ENCODE data around the gene ARMCX5.

ARMCX5 gene

DNA sequence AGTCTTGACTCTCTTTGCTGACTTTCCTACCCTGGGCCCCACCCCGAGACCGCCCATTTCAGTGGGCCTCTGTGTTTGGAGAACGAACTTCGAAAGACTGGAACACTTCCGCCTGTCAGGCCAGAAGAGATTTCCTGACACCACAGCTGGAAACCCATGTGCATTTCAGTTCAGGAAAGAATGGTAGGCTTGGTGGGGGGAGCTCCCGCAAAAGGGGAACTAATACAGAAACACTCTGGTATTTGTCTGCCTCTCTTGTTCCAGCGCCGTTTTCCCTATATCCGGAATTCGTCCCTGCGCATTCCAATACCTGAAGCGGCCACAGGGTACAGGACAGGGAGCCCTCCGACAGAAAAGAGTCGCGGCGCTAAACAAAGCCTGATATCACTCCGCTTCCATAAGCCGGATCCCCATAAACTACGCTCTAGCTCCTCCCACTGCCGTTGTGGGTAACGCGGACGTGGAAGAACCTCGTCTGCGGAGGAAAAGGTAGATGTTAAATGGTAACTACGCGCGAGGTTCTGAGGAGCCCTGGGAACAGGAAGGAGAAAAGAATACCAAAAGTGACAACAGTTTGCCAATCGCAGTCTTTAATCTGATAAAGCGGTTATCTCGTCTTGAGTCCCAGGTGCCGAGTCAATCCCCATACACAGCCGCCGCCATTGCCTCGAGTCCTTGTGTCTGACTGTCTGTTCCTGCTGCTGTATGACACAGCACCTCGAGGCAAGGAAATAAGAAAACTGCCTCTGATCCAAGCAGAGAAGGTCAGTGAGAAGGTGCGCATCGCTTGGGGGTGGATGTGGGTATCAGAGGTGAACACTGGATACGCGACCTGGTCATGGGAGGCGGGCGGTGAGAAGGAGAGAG is at the start of gene ARMCX5:
Gene ARMCX5 (plus strand): TSS at position 432 of the 867 bp plus-strand sequence. CDS start 2,627 bp downstream, outside the sequence.
- DNase-seq = peak; percentile 58 to 67

DNA sequence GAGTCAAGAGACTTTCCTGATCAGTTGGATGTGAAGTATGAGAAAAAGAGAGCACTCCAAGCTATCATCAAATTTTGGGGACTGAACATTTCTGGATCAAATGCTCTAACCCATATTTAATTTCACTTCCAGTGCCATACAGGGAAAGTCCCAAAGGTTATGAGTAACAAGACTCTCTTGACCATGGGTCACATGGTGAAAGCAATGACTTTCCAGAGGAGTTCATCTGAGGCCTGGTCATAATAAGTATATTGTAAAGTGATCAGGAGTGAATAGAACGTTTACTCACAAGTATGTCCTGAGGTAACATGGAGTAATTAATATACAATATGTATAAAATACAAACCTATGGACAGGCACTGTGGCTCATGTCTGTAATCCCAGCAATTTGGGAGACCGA is 40.7 kb upstream of the ARMCX5 start:
- DNase-seq = no peak

DNA sequence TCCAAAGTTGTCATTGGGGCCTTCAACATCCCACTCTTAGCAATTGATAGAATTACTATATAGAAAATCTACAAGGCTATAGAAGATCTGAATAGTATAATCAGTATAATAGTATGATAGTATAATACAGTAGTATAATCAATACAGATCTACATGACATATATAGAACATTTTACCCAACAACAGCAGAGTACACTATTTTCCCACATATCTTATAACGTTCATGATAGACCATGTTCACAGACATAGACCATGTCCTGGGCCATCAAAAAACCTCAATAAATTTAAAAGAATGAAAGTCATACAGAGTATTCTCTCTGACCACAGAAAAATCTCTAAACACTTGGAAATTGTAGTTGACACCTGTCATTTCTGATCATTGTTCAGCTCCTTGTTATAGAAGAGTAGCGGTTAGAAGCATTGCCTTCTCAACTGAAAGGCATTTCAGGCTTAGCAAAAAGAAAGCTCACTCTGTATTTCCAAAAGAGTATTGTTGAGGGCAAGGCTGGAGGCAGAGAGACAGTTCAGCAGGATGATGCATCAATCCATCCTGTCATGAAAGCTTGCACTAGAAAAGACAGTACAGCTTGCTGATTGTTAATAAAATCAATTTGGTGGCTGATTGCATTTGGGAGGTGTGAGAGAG is 38.8 kb upstream of the ARMCX5 start:
- no peak for DNase-seq

- DNase-seq = no peak
Observed at GRCh38 chrX:102580891-102581290, 18.4 kb upstream of the ARMCX5 start.

GRCh38 chrX:102593367-102593766 is 5.9 kb upstream of the ARMCX5 start:
- DNase-seq = no peak

DNA sequence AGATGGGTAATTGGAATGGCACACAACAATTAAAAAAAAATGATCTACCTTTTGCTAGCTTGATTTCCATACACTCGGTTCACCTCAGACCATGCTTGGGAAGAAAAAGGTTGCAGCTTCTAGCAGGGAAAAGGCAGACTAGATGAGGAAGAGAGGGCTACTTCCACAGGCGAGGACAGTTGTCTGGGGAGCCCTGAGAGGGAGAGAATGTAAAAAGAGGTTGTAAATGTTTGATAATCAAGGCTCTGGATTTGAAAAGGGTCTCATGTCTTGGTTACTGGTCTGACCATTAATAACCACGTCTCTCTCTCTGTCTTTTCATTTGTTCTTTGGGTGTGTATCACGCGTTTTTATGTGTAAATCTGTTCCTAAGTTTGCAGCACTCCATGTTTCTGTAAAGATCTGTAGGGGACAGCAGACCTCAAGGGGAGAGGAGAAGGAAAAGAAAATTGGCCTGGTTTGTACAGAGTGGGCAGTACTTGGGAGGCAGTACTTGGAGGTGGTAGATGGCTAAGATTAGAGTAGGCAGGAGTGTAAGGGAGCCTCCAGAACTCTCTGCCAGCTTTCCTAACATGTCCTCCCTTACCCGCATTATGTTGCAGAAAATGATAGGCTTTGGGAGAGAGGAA is 750 bp downstream of the ARMCX5 start:
- DNase-seq = no peak

DNA sequence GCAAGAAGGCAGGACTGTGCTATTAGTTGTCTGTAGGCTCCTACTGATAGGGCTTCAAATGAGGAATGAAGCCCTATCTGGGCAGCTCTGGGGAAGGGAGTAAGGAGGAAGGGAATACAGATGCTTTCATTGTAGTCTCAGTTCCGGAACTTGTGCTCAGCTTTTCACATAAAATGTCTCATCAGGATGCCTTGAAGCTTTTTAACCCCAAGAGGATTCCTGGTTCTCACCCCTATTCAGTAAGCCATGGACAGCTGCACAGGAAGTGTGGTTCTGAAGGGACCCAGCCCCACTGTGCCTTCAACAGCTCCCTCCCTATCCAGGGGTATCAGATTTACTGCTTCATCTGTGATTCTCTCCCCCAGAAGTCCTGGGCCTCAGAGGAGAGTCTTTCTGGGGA is 5.0 kb downstream of the ARMCX5 start:
- DNase-seq = no peak

GRCh38 chrX:102606115-102606514 is 6.8 kb downstream of the ARMCX5 start:
- DNase-seq = no peak

GRCh38 chrX:102610905-102611304 is 11.6 kb downstream of the ARMCX5 start:
- no peak for DNase-seq

- DNase-seq = no peak
Observed at GRCh38 chrX:102624105-102624504, 24.8 kb downstream of the ARMCX5 start.

DNA sequence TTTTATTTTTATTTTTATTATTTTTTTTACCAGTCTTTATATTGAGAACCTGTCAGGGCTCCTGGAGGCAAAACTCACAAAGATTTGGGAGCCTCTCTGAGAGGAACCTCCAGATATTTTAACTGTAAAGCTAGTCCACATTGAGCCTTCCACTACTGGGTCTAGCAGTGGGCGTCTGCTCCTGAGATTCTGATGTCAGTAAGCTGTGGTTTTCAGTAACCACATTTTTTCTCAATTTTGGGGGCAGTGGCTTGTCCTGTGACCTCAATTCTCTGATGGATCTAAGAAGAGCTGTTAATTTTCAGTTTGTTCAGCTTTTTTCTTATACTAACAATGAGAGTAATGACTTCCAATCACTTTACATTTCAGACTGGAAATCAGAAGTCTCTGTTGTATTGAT is 28.3 kb downstream of the ARMCX5 start:
- DNase-seq = no peak

GRCh38 chrX:102637561-102637960 is 38.2 kb downstream of the ARMCX5 start:
- no peak for DNase-seq

- no peak for DNase-seq
Observed at GRCh38 chrX:102650903-102651241, 51.6 kb downstream of the ARMCX5 start.

- DNase-seq = no peak
Observed at GRCh38 chrX:102651242-102652011, 52.1 kb downstream of the ARMCX5 start, which contains the start of gene GPRASP1. Gene GPRASP1 (plus strand): TSS chrX:102651483. CDS start chrX:102653914, 2,431 bp downstream.

- no peak for DNase-seq
Observed at GRCh38 chrX:102652031-102652688, 52.8 kb downstream of the ARMCX5 start.

Data from AML-193 (cell line).